ENCODE results near the gene JPT1. TPM values are rescaled to one million over a fixed set of nuclear protein-coding genes. Genes with fewer than 3 reads are reported as not detected.

JPT1 gene
- polyA plus RNA-seq, 1 of the 3 experiments (the other 2 are of a cell fraction), result 490 TPM

GRCh38 chr17:75109407-75110233 is 44.7 kb downstream of the JPT1 start, which contains the start of gene ARMC7 (continued):
- TF ChIP-seq, protein P1, sequence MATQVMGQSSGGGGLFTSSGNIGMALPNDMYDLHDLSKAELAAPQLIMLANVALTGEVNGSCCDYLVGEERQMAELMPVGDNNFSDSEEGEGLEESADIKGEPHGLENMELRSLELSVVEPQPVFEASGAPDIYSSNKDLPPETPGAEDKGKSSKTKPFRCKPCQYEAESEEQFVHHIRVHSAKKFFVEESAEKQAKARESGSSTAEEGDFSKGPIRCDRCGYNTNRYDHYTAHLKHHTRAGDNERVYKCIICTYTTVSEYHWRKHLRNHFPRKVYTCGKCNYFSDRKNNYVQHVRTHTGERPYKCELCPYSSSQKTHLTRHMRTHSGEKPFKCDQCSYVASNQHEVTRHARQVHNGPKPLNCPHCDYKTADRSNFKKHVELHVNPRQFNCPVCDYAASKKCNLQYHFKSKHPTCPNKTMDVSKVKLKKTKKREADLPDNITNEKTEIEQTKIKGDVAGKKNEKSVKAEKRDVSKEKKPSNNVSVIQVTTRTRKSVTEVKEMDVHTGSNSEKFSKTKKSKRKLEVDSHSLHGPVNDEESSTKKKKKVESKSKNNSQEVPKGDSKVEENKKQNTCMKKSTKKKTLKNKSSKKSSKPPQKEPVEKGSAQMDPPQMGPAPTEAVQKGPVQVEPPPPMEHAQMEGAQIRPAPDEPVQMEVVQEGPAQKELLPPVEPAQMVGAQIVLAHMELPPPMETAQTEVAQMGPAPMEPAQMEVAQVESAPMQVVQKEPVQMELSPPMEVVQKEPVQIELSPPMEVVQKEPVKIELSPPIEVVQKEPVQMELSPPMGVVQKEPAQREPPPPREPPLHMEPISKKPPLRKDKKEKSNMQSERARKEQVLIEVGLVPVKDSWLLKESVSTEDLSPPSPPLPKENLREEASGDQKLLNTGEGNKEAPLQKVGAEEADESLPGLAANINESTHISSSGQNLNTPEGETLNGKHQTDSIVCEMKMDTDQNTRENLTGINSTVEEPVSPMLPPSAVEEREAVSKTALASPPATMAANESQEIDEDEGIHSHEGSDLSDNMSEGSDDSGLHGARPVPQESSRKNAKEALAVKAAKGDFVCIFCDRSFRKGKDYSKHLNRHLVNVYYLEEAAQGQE (IDR thresholded peaks at IDR 0.05; ENCODE audit: low read depth, low read length), result no peak; the same call in 1 of the 2 replicates
- TF ChIP-seq MEF2A (IDR thresholded peaks at IDR 0.05; ENCODE audit: borderline replicate concordance, low read depth), result no peak
- TF ChIP-seq, protein P2, sequence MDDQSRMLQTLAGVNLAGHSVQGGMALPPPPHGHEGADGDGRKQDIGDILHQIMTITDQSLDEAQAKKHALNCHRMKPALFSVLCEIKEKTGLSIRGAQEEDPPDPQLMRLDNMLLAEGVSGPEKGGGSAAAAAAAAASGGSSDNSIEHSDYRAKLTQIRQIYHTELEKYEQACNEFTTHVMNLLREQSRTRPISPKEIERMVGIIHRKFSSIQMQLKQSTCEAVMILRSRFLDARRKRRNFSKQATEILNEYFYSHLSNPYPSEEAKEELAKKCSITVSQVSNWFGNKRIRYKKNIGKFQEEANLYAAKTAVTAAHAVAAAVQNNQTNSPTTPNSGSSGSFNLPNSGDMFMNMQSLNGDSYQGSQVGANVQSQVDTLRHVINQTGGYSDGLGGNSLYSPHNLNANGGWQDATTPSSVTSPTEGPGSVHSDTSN (IDR thresholded peaks at IDR 0.05), result no peak; the same call in 1 of the 2 replicates
- TF ChIP-seq, protein P3, sequence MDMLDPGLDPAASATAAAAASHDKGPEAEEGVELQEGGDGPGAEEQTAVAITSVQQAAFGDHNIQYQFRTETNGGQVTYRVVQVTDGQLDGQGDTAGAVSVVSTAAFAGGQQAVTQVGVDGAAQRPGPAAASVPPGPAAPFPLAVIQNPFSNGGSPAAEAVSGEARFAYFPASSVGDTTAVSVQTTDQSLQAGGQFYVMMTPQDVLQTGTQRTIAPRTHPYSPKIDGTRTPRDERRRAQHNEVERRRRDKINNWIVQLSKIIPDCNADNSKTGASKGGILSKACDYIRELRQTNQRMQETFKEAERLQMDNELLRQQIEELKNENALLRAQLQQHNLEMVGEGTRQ (IDR thresholded peaks at IDR 0.05; ENCODE audit: borderline replicate concordance, low read depth, low read length), result no peak

- Histone ChIP-seq H4K20me1 (ENCODE audit: insufficient read depth) (no peaks in the 10 kb centered on the region), H2AFZ (ENCODE audit: low read depth) (peak overlapping the region; percentile 98; the same call in 1 of the 2 replicates), H3K79me2 (ENCODE audit: insufficient read depth) (peaks cover 10% of the 10 kb centered on the region; the same call in 1 of the 2 replicates), H3K9ac (peak overlapping the region; percentile 66; the same call in 1 of the 2 replicates), H3K27me3 (ENCODE audit: insufficient read depth) (no peaks in the 10 kb centered on the region), H3K27ac (ENCODE audit: low read depth in 2 of 2, low read length in 1 of 2) (no peak overlapping the region), H3K9me2 (no peaks in the 10 kb centered on the region), H3K4me3 (ENCODE audit: low read depth in 2 of 2, low read length in 1 of 2) (peak overlapping the region; percentile 67 to 75), H3K4me1 (ENCODE audit: control insufficient read depth in 1 of 2, insufficient read depth in 2 of 2, low read depth in 1 of 2, low read length in 1 of 2) (peaks cover 0 to 21% of the 10 kb centered on the region in 2 experiments; a peak in 1 of 4 replicates), H3K36me3 (replicated peaks in 1 of 2; ENCODE audit: control insufficient read depth in 1 of 2, insufficient read depth in 2 of 2, low read length in 1 of 2) (no peaks in the 10 kb centered on the region), H3F3A (replicated peaks; ENCODE audit: insufficient read depth) (peaks cover 15% of the 10 kb centered on the region), H3K4me2 (peak overlapping the region; percentile 94), H3K9me3 (no peaks in the 10 kb centered on the region)
- ChIA-PET POLR2A (interaction anchor here (0.7 to 2.9 kb wide), 7 partner anchors 14 to 121 kb away, joined by 3 to 12 read pairs (median 4); partner anchors contain the start of genes CDR2L, NT5C and NUP85), CTCF (interaction anchor here (1.0 to 11.4 kb wide), 5 partner anchors 21 to 147 kb away, joined by 3 to 422 read pairs (median 7); partner anchors contain the start of genes NT5C and NUP85)
- TF ChIP-seq RFX5 (IDR thresholded peaks at IDR 0.05; ENCODE audit: low read length) (no peak), NRF1 (IDR thresholded peaks at IDR 0.05; ENCODE audit: low read depth, low read length) (no peak)
- WGBS (ENCODE audit: low lambda C conversion rate), result 66% methylated on average over 21 of the region's 22 CpGs
- DNase-seq, result peak; percentile 67
Measured at GRCh38 chr17:75109046-75109406, 45.3 kb downstream of the JPT1 start.
